Neural cell (in vitro differentiated cells): ENCODE data around the gene MKNK1.

Experiments used
- EP300 ChIP-seq: fragments of 450-650 bp; conservative IDR thresholded peaks from 2 replicates; pipeline ENCODE4 v1.6.1; 2014; ENCODE audit warnings: antibody characterized with exemption, mild to moderate bottlenecking, moderate library complexity; ENCODE audit not compliant: poor library complexity, severe bottlenecking
- EZH2 ChIP-seq: fragments of 200-600, 300-800 bp; shearing (Covaris generic), sonication (generic); IDR thresholded peaks from 2 replicates; pipeline ENCODE4 v1.6.1; 2014; ENCODE audit warnings: antibody characterized with exemption, low read length, borderline replicate concordance, mild to moderate bottlenecking; ENCODE audit not compliant: insufficient read depth, poor library complexity, severe bottlenecking
- MXI1 ChIP-seq: fragments of 450-650 bp; conservative IDR thresholded peaks from 2 replicates; pipeline ENCODE4 v1.6.1; 2014; ENCODE audit warnings: antibody characterized with exemption, mild to moderate bottlenecking; ENCODE audit not compliant: poor library complexity, severe bottlenecking
- POLR2AphosphoS5 ChIP-seq: IDR thresholded peaks from 2 replicates; pipeline ENCODE4 v1.6.1; 2012
- RAD21 ChIP-seq: fragments of 450-650 bp; conservative IDR thresholded peaks from 2 replicates; pipeline ENCODE4 v1.6.1; 2014; ENCODE audit warnings: antibody characterized with exemption, mild to moderate bottlenecking, moderate library complexity
- SMC3 ChIP-seq: fragments of 450-650 bp; conservative IDR thresholded peaks from 2 replicates; pipeline ENCODE4 v1.6.1; 2014; ENCODE audit warnings: antibody characterized with exemption, mild to moderate bottlenecking, moderate library complexity; ENCODE audit not compliant: poor library complexity
- TAF1 ChIP-seq: IDR thresholded peaks from 2 replicates; pipeline ENCODE4 v1.6.1; 2012; ENCODE audit warnings: low read depth
- TF ChIP-seq, protein P1 (sequence below): fragments of 450-650 bp; IDR thresholded peaks from 2 replicates; pipeline ENCODE4 v1.5.1; 2014; ENCODE audit warnings: antibody characterized with exemption, mild to moderate bottlenecking, moderate library complexity; ENCODE audit not compliant: poor library complexity, severe bottlenecking
- TF ChIP-seq, protein P2 (sequence below): IDR thresholded peaks from 2 replicates; pipeline ENCODE4 v1.6.1; 2012; ENCODE audit warnings: borderline replicate concordance

DNA sequence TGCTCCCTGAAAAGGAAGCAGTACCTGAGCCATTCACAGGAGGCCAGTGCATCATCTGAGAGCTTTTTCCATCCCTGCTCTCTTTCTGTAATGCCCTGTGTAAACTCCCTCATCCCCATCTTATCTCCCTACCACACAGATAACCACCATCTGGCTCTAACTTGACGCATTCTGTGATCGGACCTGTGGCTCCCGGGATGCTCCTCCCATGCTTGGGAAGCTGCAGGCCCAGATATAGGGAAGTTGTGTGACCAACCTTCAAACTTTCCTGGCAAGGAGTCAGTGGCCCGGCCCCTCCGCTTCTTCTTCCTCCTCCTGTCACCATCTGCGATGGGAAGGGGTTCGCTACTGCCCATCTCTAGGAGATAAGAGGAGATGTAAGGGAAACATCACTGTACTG is 21.1 kb downstream of the MKNK1 start:
- TF ChIP-seq, protein P1, sequence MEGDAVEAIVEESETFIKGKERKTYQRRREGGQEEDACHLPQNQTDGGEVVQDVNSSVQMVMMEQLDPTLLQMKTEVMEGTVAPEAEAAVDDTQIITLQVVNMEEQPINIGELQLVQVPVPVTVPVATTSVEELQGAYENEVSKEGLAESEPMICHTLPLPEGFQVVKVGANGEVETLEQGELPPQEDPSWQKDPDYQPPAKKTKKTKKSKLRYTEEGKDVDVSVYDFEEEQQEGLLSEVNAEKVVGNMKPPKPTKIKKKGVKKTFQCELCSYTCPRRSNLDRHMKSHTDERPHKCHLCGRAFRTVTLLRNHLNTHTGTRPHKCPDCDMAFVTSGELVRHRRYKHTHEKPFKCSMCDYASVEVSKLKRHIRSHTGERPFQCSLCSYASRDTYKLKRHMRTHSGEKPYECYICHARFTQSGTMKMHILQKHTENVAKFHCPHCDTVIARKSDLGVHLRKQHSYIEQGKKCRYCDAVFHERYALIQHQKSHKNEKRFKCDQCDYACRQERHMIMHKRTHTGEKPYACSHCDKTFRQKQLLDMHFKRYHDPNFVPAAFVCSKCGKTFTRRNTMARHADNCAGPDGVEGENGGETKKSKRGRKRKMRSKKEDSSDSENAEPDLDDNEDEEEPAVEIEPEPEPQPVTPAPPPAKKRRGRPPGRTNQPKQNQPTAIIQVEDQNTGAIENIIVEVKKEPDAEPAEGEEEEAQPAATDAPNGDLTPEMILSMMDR = no peak
- no peak for TF ChIP-seq POLR2AphosphoS5
- TF ChIP-seq EP300 = no peak
- no peak for TF ChIP-seq SMC3
- TF ChIP-seq, protein P2, sequence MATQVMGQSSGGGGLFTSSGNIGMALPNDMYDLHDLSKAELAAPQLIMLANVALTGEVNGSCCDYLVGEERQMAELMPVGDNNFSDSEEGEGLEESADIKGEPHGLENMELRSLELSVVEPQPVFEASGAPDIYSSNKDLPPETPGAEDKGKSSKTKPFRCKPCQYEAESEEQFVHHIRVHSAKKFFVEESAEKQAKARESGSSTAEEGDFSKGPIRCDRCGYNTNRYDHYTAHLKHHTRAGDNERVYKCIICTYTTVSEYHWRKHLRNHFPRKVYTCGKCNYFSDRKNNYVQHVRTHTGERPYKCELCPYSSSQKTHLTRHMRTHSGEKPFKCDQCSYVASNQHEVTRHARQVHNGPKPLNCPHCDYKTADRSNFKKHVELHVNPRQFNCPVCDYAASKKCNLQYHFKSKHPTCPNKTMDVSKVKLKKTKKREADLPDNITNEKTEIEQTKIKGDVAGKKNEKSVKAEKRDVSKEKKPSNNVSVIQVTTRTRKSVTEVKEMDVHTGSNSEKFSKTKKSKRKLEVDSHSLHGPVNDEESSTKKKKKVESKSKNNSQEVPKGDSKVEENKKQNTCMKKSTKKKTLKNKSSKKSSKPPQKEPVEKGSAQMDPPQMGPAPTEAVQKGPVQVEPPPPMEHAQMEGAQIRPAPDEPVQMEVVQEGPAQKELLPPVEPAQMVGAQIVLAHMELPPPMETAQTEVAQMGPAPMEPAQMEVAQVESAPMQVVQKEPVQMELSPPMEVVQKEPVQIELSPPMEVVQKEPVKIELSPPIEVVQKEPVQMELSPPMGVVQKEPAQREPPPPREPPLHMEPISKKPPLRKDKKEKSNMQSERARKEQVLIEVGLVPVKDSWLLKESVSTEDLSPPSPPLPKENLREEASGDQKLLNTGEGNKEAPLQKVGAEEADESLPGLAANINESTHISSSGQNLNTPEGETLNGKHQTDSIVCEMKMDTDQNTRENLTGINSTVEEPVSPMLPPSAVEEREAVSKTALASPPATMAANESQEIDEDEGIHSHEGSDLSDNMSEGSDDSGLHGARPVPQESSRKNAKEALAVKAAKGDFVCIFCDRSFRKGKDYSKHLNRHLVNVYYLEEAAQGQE = no peak
- TF ChIP-seq EZH2 = no peak
- TF ChIP-seq MXI1 = no peak
- TF ChIP-seq RAD21 = no peak
- no peak for TF ChIP-seq TAF1
